ENCODE measurements around the gene PPFIBP2. TPM values are rescaled to one million over a fixed set of nuclear protein-coding genes. Genes with fewer than 3 reads are reported as not detected.
A peak's percentile ranks its signal among the peaks of the same experiment; 100 is the strongest.

PPFIBP2 gene
- total and polyA plus RNA-seq, 4 donors = 14.1 to 35.6 (median 24.7) TPM

GRCh38 chr11:7572001-7572712, 58.4 kb downstream of the PPFIBP2 start:
- no peaks in the 10 kb centered on the region for H3K4me1 ChIP-seq (ENCODE audit: control insufficient read depth in 1 of 2, insufficient read depth in 2 of 2, low read length in 2 of 2)
- intact Hi-C loops (cut with DNase I) = loop anchor here in 1 of 2 donors (5.0 kb wide), 2 partner anchors 55 to 115 kb away; no protein-coding TSS in a partner anchor
- DNase-seq = no peak
- no peaks in the 10 kb centered on the region for H3K27me3 ChIP-seq (ENCODE audit: control insufficient read depth in 1 of 2, insufficient read depth in 2 of 2, low read length in 1 of 2)
- peak overlapping the region in 1 of 2 donors; percentile 37 for H3K27ac ChIP-seq (ENCODE audit: low read depth in 1 of 2, low read length in 2 of 2)
- 49 to 71% methylated on average over 4 of the region's 4 CpGs for WGBS, 2 donors
- H3K4me3 ChIP-seq (ENCODE audit: low read length in 2 of 2) = no peak overlapping the region
- H3K9me3 ChIP-seq (ENCODE audit: control insufficient read depth, low read length) = no peaks in the 10 kb centered on the region
- ATAC-seq (ENCODE audit: low FRiP score) = no peak
- no peaks in the 10 kb centered on the region for H3K36me3 ChIP-seq (ENCODE audit: control insufficient read depth in 1 of 2, insufficient read depth in 2 of 2, low read length in 1 of 2)

DNA sequence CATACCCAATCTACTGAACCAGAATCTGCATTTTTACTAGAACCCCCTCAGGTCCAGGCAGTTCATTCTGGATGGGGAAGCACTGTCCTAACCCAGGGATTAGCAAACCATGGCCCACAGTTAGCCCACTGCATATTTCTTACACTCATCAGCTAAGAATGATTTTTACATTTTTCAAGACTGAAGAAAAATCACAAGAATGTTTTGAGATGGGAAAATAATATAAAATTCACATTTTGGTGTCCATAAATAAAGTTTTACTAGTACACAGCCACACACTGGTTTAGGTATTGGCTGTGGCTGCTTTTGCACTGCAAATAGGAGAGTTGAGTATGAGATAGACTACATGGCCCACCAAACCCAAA, 59.4 kb downstream of the PPFIBP2 start:
- Histone ChIP-seq H3K4me3 (ENCODE audit: low read length in 2 of 2) (no peak overlapping the region), H3K4me1 (ENCODE audit: control insufficient read depth in 1 of 2, insufficient read depth in 2 of 2, low read length in 2 of 2) (no peaks in the 10 kb centered on the region), H3K36me3 (ENCODE audit: control insufficient read depth in 1 of 2, insufficient read depth in 2 of 2, low read length in 1 of 2) (no peaks in the 10 kb centered on the region), H3K27ac (ENCODE audit: low read depth in 1 of 2, low read length in 2 of 2) (no peak overlapping the region), H3K27me3 (ENCODE audit: control insufficient read depth in 1 of 2, insufficient read depth in 2 of 2, low read length in 1 of 2) (no peaks in the 10 kb centered on the region), H3K9me3 (ENCODE audit: control insufficient read depth, low read length) (no peaks in the 10 kb centered on the region)
- intact Hi-C loops (cut with DNase I) = loop anchor here in 1 of 2 donors (5.0 kb wide), 2 partner anchors 56 to 114 kb away; no protein-coding TSS in a partner anchor
- DNase-seq (no peak), ATAC-seq (ENCODE audit: low FRiP score) (no peak)

DNA sequence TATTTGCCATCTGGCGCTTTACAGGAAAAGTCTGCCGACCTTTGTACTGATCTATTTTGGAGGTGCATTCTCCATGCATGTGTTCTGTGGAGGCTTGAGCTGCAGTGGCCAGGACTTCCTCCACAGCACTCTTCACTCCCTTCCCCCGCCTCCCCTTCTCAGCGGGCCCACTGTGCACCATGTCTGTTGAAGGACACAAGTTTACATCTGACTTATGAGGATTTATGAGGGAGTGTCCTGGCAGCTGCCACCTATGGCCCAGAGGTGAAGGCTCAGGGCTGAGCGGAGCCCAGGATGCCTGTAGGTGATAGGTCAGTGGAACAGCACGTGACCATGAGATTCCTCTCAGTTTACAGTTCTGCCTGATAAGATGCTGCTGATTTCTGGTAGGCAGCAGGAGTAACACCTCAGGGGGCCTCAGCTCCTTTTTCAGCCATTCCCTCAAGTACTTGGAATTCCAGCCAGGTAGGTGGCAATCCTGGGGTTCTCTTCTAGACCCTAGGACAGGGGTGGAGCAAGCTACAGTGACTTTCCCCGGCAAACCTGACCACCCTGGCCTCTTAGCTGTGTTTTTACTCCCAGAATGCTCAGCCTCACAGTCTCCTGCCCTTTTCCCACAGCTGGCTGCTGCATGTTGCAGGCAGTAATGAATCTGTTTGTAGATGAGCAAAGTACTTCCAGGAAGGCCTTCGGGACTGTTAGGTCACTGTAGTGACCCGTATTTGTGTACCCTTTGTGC, 59.9 kb downstream of the PPFIBP2 start:
- intact Hi-C loops (cut with DNase I) = loop anchor here in 1 of 2 donors (5.0 kb wide), 2 partner anchors 56 to 114 kb away; no protein-coding TSS in a partner anchor
- no peak for ATAC-seq (ENCODE audit: low FRiP score)
- 86 to 88% methylated on average over 9 of the region's 9 CpGs for WGBS, 2 donors
- no peaks in the 10 kb centered on the region for H3K36me3 ChIP-seq (ENCODE audit: control insufficient read depth in 1 of 2, insufficient read depth in 2 of 2, low read length in 1 of 2)
- H3K4me3 ChIP-seq (ENCODE audit: low read length in 2 of 2) = no peak overlapping the region
- no peaks in the 10 kb centered on the region for H3K9me3 ChIP-seq (ENCODE audit: control insufficient read depth, low read length)
- no peak overlapping the region for H3K27ac ChIP-seq (ENCODE audit: low read depth in 1 of 2, low read length in 2 of 2)
- no peaks in the 10 kb centered on the region for H3K27me3 ChIP-seq (ENCODE audit: control insufficient read depth in 1 of 2, insufficient read depth in 2 of 2, low read length in 1 of 2)
- no peaks in the 10 kb centered on the region for H3K4me1 ChIP-seq (ENCODE audit: control insufficient read depth in 1 of 2, insufficient read depth in 2 of 2, low read length in 2 of 2)
- DNase-seq = no peak

GRCh38 chr11:7574491-7575130, 60.8 kb downstream of the PPFIBP2 start:
- intact Hi-C loops (cut with DNase I) = loop anchor here in 1 of 2 donors (5.0 kb wide), 2 partner anchors 57 to 113 kb away; no protein-coding TSS in a partner anchor
- ATAC-seq (ENCODE audit: low FRiP score) (no peak), DNase-seq (no peak)
- Histone ChIP-seq H3K9me3 (ENCODE audit: control insufficient read depth, low read length) (no peaks in the 10 kb centered on the region), H3K36me3 (ENCODE audit: control insufficient read depth in 1 of 2, insufficient read depth in 2 of 2, low read length in 1 of 2) (no peaks in the 10 kb centered on the region), H3K27me3 (ENCODE audit: control insufficient read depth in 1 of 2, insufficient read depth in 2 of 2, low read length in 1 of 2) (no peaks in the 10 kb centered on the region), H3K4me1 (ENCODE audit: control insufficient read depth in 1 of 2, insufficient read depth in 2 of 2, low read length in 2 of 2) (no peaks in the 10 kb centered on the region), H3K4me3 (ENCODE audit: low read length in 2 of 2) (no peak overlapping the region), H3K27ac (ENCODE audit: low read depth in 1 of 2, low read length in 2 of 2) (no peak overlapping the region)
- whole genome bisulfite sequencing, 2 donors = 63 to 78% methylated on average over 7 of the region's 7 CpGs

DNA sequence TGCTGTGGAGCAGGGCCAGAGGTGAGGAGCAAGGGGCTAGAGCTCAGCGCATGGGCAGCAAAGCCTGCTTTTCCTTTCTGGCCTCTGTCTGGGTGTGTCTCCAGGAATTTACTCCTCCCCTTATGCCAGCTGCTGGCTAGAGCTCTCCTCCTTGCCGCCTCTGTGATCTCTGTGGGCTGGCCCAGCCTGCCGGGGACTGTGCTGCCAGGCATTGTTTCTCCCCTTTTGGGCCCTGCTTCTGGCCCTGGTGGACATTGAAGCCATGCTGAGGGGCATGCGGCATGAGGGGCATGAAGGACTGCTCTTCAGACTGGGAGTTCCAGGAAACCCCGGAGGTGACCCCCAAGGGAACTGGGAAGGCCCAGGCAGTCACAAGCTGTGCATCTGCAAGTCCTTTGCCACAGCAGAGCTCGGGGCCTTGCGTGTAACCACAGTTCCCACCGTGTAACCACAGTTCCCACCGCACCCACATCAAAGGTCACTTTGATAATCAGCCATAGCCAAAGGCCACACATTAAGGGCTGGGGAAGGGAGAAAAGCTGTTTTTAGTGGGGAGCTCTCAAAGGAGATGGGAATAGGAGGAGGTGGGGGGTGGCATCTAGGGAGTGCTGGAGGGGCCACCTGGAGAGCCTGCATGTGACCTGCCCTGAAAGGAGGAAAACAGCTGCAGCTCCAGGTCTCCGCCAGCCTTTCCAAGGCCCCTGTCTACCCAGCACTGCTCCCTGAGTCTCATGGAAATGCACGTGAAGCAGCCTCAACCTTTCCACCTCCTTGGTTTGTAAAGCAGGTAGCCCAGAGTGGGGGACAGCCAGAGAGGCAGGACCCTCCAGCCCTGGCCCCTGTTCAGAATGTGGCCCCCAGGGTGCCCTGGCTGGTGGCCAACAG, 62.3 kb downstream of the PPFIBP2 start:
- Histone ChIP-seq H3K4me1 (ENCODE audit: control insufficient read depth in 1 of 2, insufficient read depth in 2 of 2, low read length in 2 of 2) (no peaks in the 10 kb centered on the region), H3K27me3 (ENCODE audit: control insufficient read depth in 1 of 2, insufficient read depth in 2 of 2, low read length in 1 of 2) (no peaks in the 10 kb centered on the region)
- intact Hi-C loops (cut with DNase I) = no loop called here

DNA sequence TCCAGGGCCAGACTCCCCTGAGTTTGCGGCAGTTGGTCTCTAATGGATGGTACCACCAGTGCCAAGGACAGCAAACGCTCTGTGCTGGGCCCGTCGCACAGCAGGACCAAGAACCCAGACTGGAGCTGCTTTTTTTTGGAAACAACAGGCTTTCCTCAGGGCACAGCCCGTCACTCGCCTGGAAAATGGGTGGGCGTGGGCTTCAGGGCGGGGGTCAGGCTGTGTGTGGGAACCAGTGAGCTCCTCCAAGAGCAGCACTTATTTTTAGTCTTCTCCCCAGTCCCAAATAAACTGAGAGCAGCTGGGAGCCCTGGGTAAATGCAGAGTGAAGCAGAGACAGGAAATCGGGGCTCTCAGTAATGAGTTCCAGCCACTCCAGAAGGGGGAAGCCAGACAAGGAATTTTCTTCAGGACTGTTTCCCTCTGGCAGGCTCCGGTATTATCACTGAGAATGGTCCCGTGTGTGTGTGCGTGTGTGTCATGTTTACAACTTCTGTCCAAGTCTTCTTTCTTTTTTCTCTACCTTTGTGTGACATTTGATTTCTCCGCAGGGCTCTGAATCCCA, 63.0 kb downstream of the PPFIBP2 start:
- peak in 1 of 2 donors; percentile 75 for DNase-seq
- no peaks in the 10 kb centered on the region for H3K4me1 ChIP-seq (ENCODE audit: control insufficient read depth in 1 of 2, insufficient read depth in 2 of 2, low read length in 2 of 2)
- WGBS, 2 donors = 1 to 3% methylated on average over 13 of the region's 13 CpGs
- no peaks in the 10 kb centered on the region for H3K9me3 ChIP-seq (ENCODE audit: control insufficient read depth, low read length)
- H3K27ac ChIP-seq (ENCODE audit: low read depth in 1 of 2, low read length in 2 of 2) = peak overlapping the region; percentile 77 to 88
- H3K27me3 ChIP-seq (ENCODE audit: control insufficient read depth in 1 of 2, insufficient read depth in 2 of 2, low read length in 1 of 2) = no peaks in the 10 kb centered on the region
- no peaks in the 10 kb centered on the region for H3K36me3 ChIP-seq (ENCODE audit: control insufficient read depth in 1 of 2, insufficient read depth in 2 of 2, low read length in 1 of 2)
- intact Hi-C loops (cut with DNase I) = no loop called here
- ATAC-seq (ENCODE audit: low FRiP score) = peak; percentile 53
- peak overlapping the region; percentile 43 to 49 for H3K4me3 ChIP-seq (ENCODE audit: low read length in 2 of 2)

More for the DNA sequence above, 62.3 kb downstream of the PPFIBP2 start:
- peak in 1 of 2 donors; percentile 59 for DNase-seq
- no peak for ATAC-seq (ENCODE audit: low FRiP score)
- H3K4me3 ChIP-seq (ENCODE audit: low read length in 2 of 2) = no peak overlapping the region
- H3K9me3 ChIP-seq (ENCODE audit: control insufficient read depth, low read length) = no peaks in the 10 kb centered on the region
- WGBS, 2 donors = 10 to 12% methylated on average over 11 of the region's 11 CpGs
- H3K27ac ChIP-seq (ENCODE audit: low read depth in 1 of 2, low read length in 2 of 2) = peak overlapping the region; percentile 77 to 88
- no peaks in the 10 kb centered on the region for H3K36me3 ChIP-seq (ENCODE audit: control insufficient read depth in 1 of 2, insufficient read depth in 2 of 2, low read length in 1 of 2)

DNA sequence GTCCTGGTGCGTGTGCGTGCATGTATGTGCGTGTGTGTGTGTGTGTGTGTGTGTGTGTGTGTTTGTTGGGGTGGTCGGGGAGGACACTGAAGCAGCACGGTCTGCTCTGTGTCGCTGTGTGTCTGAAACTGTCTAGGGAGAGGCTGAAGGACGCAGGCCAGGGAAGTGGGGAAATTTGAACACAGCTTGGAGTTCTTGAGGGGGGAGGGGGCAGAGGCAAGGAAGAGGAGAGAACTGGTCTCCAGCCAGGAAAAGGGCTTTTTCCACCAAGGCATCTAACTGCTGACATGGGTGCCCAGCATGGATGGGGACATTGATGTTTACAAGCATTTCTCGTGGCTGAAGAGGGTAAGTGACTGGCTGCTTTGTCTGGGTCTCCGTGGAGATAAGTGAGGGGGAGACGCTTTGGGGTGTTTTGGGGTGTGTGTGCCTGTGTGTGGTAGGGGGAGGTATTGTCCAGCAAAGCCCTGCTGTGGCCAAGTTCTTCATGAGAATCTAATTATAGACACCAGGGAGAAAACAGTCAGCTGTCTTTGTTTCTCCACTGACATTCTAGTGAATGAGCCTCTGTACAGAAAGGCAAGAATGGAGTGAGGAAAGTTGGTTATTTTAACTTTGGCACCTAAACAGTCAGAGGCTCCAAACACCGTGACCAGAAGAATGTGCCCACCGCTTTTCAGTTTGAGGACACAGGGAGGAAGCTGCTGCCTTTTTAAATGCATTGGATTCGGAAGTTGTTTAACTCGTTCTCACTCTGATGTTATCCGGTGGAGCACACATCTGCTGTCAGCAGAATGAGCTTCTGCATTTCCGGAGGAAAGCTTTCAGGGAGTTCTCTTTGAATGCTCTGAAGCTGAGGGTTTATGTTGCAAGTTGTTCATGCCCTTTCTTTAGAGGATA, 63.7 kb downstream of the PPFIBP2 start:
- Histone ChIP-seq H3K36me3 (ENCODE audit: control insufficient read depth in 1 of 2, insufficient read depth in 2 of 2, low read length in 1 of 2) (no peaks in the 10 kb centered on the region), H3K27me3 (ENCODE audit: control insufficient read depth in 1 of 2, insufficient read depth in 2 of 2, low read length in 1 of 2) (no peaks in the 10 kb centered on the region), H3K9me3 (ENCODE audit: control insufficient read depth, low read length) (no peaks in the 10 kb centered on the region), H3K4me1 (ENCODE audit: control insufficient read depth in 1 of 2, insufficient read depth in 2 of 2, low read length in 2 of 2) (no peaks in the 10 kb centered on the region), H3K27ac (ENCODE audit: low read depth in 1 of 2, low read length in 2 of 2) (peak overlapping the region; percentile 77 to 88), H3K4me3 (ENCODE audit: low read length in 2 of 2) (peak overlapping the region; percentile 43 to 49)
- ATAC-seq (ENCODE audit: low FRiP score) = peak; percentile 59
- intact Hi-C loops (cut with DNase I) = no loop called here
- DNase-seq = peak in 1 of 2 donors; percentile 61
- WGBS, 2 donors = 4% methylated on average over 16 of the region's 16 CpGs

All from aorta (tissue), 5 donors.